LNCAP (cell line): ENCODE measurements around the gene RTL5.

Experiments used
- TF ChIP-seq, protein P1 (sequence below): fragments of 450-650 bp; IDR thresholded peaks from 2 replicates; pipeline ENCODE4 v1.5.1; 2017; ENCODE audit warnings: mild to moderate bottlenecking

The RTL5 gene

DNA sequence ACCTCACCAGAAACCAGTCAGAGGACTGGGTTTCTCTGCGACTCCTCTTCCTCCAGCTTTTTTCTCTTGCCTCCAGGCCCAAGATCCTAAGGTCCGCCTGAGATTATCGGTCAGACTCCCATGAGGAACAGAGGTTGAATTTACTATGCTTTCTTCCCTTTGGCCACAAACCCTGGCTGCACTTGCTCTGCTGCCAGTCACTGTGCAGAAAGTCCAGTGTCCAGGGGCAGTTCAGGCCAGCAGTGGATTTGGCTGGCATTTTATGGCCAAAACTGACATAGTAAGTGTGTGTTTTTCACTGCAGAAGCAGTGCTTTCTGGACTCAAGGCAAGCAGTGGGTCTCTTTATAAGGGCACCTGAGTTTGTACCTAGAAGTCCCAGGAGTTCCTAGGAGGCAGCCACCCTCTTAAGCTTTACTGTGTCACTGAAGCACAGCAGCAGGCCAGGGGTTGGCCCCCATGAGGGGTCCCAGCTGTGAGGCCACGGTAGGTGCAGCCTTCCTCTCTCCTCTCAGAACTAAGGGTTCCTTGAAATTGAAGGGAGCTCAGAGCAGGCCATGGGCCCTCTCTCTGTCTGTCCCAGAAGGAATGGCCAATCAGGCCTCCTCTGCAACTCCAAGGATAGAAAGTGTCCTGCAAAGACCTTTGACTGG lies 3.4 kb downstream of the RTL5 start:
- TF ChIP-seq, protein P1, sequence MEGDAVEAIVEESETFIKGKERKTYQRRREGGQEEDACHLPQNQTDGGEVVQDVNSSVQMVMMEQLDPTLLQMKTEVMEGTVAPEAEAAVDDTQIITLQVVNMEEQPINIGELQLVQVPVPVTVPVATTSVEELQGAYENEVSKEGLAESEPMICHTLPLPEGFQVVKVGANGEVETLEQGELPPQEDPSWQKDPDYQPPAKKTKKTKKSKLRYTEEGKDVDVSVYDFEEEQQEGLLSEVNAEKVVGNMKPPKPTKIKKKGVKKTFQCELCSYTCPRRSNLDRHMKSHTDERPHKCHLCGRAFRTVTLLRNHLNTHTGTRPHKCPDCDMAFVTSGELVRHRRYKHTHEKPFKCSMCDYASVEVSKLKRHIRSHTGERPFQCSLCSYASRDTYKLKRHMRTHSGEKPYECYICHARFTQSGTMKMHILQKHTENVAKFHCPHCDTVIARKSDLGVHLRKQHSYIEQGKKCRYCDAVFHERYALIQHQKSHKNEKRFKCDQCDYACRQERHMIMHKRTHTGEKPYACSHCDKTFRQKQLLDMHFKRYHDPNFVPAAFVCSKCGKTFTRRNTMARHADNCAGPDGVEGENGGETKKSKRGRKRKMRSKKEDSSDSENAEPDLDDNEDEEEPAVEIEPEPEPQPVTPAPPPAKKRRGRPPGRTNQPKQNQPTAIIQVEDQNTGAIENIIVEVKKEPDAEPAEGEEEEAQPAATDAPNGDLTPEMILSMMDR, result no peak

DNA sequence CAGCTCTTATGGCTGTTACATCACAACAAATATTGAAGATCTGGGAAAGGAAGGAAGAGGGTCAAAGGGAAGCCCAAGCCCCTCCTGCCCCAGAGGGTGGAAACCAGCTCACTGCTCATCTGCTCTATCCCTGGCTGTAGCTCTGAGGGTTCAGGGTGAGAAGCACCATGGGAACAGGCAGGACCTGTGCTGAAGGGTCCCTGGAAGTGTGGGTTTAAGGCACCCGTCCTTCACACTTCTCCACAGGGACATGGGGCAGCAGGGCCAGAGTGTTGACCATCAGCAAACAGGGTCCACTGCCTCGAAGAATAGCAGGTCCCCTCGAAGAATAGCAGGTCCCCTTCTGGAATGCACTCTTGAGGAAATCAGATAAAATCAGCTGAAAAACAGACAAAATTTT lies 4.4 kb downstream of the RTL5 start:
- TF ChIP-seq, protein P1, result no peak

DNA sequence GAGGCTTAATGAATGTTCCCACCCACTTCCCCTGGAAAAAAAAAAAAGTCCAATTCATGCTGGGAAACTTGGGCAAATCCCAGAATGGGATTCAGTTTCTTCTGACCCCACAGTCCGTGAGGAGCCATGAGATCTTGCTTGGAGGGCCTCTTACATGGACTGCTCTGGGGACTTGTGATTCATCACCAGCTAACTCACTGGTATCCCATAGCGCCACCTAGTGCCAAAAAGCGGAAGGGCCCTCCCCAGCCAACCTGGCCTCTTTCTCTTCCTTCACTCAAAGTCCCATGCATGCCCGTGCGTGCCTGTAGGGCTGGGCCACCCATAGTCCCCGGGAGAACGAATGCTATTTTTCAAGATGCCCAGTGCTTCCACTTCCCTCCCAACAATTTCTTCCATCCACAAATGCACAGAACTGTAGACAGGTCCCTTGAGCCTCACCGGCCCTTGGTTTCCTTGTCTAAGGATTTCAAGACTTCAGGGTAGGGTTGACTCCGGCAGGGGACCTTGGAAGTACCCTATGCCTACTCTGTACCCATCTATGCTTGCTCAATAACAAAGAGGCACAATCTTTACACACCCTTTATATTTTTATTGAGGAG lies 5.1 kb downstream of the RTL5 start:
- TF ChIP-seq, protein P1, result peak; percentile 70

DNA sequence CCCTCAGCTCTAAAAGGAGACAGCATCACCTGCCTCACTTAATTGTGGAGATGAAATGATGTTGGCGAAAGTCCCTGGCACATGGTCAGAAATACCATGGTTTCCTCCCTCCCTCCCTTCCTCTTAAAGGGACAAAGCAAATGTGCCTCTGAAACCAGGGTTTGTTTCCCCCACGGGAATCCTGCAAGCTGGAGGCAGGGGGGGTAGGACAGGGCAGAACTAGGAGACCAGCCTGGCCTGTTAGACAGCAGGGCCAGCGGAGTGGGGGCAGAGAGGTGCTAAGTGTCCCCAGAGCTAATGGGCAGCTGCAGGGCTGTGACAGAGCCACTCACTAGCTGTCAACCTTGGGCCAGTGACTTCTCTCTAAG lies 5.7 kb downstream of the RTL5 start:
- TF ChIP-seq, protein P1, result no peak

DNA sequence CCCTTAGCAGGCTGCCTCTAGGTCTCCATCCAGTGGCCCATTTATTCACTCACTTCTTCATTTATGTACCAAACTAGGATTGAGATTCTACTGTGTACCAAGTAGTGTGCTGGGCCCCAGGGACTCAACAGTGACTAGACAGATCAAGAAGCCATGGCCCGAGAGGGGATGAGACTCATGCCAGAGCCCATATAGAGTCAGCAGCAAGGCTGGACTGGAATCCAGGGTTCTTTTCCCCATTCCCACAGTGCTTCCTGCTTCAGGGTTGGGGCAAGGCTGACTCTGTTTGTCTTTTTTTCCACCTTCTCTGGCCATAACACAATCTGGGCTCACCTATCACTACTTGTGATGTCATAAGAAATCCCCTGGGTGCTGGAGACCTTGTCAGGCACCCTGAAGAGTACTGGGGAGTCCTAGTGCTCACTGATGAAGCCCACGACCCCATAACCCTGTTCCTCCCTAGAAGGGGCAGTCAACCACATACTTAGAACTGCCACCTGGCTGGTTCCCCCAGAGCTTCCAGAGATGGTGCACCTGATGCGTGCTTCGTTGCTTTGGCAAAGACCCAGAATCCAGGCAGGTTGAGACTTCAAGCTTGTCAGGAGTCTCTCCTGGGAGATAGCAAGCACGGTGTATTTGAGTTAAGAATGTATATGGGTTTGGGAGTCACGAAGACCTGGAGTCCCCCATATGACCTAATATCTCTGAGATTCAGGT lies 6.2 kb downstream of the RTL5 start:
- TF ChIP-seq, protein P1, result no peak

DNA sequence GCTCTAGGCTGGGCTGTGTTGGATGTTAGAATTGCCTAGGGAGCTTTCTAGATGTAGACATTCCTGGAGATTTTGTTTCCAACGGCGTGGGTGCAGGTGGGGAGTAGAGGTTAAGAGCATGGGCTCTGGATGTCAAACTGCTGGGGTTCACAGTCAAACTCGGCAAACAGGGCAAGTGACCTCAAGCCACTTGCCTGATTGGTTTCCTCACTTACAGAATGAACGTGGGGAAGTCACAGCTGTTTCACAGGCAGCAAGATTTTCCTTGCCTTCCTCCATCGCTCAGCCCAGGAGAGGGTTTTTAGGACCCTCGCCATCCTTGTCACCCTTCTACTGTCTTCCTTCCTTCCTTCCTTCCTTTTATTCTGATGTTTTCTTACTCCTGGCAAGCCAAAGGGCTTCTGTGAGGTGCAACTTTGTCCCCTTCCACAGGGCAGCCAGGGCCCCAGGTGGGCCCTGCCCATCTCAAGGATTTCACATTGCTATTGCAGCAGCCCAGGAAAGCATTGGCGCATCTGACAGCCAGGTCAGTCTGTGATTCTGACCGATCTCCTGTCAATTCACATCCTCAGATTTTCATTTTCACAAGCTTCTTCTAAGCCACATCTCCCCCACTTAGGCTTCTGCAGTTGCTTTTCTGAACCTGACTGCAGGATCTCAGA lies 7.0 kb downstream of the RTL5 start:
- TF ChIP-seq, protein P1, result no peak

DNA sequence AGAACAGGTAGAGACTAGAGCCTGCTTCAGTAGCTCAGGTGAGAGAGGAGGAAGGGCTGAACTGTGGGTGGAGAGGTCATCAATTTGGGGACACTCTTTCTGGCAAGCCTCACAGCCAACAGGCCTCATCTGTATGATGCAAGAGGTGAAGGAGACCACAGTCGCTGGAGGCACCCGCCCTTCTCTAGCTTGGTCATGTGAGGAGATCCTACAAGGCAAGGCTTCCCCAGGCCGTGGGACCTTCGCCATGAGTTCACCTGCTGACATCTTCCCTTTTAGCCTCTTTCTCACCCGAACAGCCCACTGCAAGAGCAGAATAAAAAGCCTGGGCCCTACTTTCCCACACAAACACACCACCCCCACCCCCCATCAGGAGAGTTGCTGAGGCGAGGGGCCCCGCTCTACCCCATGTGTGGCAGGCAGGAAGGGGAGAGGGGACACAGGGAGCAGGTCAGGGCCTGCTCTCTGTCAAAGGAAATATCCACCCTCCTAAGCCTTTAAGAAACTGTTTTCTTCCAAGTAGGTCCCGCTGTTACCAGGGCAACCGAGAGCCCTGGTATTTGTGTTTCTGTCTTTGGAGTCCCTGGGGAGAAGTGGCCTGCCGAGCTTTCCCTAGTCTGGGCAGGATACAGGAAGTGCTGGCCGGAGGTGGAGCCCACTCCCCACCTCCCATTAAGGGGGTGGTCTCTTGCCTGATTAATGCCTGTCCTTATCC lies 8.1 kb downstream of the RTL5 start:
- TF ChIP-seq, protein P1, result no peak
